ENCODE data around the gene SERPINB1. TPM values are rescaled to one million over a fixed set of nuclear protein-coding genes. Genes with fewer than 3 reads are reported as not detected.

SERPINB1 gene
- total RNA-seq, 2 donors from 2014 or later, result 26.6 to 27.3 TPM

DNA sequence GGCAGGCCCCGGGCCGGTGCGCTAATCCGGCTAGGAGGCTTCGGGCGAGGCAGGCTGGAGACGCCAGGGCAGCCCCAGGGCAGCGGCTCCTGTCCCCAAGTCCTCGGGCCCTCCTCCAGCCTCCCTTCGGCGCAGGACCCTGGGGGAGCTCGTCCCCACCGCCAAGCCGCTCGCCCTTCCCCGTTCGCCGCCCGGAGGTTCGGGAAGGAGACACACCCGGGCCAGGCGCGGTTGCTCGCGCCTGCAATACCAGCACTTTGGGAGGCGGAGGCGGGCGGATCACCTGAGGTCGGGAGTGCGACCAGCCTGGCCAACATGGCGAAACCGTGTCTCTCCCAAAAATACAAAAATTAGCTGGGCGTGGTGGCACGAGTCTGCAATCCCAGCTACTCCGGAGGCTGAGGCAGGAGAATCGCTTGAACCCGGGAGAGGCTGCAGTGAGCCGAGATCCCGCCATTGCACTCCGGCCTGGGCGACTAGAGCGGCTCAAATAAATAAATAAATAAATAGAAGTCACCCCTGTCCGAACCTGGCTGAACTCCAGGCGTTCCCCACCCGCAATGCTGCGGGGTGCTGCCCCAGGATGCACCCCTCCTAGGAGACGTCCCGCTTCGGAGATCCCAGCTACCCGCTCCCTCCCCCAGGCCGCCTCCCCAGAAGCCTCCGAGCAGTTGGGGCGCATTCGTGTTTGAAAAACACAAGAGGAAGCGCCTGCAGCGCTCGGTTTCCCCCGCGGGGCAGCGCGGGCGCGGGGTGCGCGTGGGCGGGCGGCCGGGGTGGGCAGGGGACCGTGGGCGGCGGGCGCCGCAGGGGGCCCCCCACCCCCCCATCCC is 33.9 kb upstream of the SERPINB1 start:
- no peaks in the 10 kb centered on the region for H3K27me3 ChIP-seq
- H3K4me3 ChIP-seq, result peak overlapping the region; percentile 55 to 60
- no peaks in the 10 kb centered on the region for H3K9me3 ChIP-seq
- H3K36me3 ChIP-seq, result no peaks in the 10 kb centered on the region
- TF ChIP-seq CTCF (IDR thresholded peaks at IDR 0.05), result peak in 1 of 2 donors; percentile 12
- peaks cover 0 to 28% of the 10 kb centered on the region in 2 donors for H3K4me1 ChIP-seq
- H3K27ac ChIP-seq, result peak overlapping the region; percentile 76 to 78
- DNase-seq (ENCODE audit: low spot score), result no peak

GRCh38 chr6:2873643-2874042 is 32.0 kb upstream of the SERPINB1 start:
- peaks cover 0 to 28% of the 10 kb centered on the region in 2 donors for H3K4me1 ChIP-seq
- no peak for TF ChIP-seq CTCF (IDR thresholded peaks at IDR 0.05)
- no peaks in the 10 kb centered on the region for H3K36me3 ChIP-seq
- no peak for DNase-seq (ENCODE audit: low spot score)
- H3K27me3 ChIP-seq, result no peaks in the 10 kb centered on the region
- H3K4me3 ChIP-seq, result no peak overlapping the region
- H3K9me3 ChIP-seq, result no peaks in the 10 kb centered on the region
- no peak overlapping the region for H3K27ac ChIP-seq

DNA sequence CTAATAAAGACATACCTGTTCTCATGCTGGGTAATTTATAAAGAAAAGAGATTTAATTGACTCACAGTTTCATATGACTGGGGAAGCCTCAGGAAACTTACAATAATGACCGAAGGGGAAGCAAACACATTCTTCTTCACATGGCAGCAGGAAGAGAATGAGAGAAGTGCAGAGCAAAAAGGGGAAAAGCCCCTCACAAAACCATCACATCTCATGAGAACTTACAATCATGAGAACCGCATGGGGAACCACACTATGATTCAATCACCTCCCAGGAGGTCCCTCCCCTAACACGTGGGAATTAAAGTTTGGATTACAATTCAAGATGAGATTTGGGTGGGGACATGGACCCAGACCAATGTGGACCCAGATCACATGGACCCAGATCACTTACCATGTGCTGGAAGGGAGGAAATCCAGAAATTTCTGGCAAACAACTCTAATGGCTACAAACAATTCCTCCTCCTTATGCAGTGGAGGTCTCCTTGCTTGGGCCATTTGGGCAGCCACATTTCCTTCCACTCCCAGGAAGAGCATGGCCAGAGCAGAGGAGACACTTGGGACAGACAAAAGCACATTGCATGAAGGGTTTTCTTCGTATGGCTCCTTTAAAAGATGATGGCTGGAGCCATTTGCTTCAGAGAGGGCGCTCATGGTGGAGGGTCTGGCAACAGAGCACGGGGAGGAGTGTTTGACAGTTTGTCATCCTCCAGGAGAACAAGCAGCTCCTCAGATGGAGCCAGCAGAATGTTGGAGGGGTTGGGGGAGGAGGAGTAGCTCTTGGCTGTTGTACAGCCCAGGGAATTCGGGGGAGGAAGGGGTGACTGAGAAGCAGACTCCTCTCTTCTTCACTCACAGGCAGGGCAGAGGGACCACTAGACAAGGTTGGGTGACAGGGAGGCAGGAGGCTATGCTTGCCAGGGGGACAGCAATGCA is 31.0 kb upstream of the SERPINB1 start:
- no peak overlapping the region for H3K4me3 ChIP-seq
- no peak overlapping the region for H3K27ac ChIP-seq
- no peaks in the 10 kb centered on the region for H3K9me3 ChIP-seq
- DNase-seq (ENCODE audit: low spot score), result no peak
- no peaks in the 10 kb centered on the region for H3K27me3 ChIP-seq
- H3K4me1 ChIP-seq, result peaks cover 0 to 28% of the 10 kb centered on the region in 2 donors
- H3K36me3 ChIP-seq, result no peaks in the 10 kb centered on the region
- TF ChIP-seq CTCF (IDR thresholded peaks at IDR 0.05), result no peak

- no peak for DNase-seq (ENCODE audit: low spot score)
- H3K9me3 ChIP-seq, result no peaks in the 10 kb centered on the region
- TF ChIP-seq CTCF (IDR thresholded peaks at IDR 0.05), result no peak
- H3K27me3 ChIP-seq, result no peaks in the 10 kb centered on the region
- no peak overlapping the region for H3K27ac ChIP-seq
- no peak overlapping the region for H3K4me3 ChIP-seq
- H3K4me1 ChIP-seq, result peaks cover 0 to 23% of the 10 kb centered on the region in 2 donors
- H3K36me3 ChIP-seq, result no peaks in the 10 kb centered on the region
These were observed 30.3 kb upstream of the SERPINB1 start for GRCh38 chr6:2871953-2872352.

- H3K36me3 ChIP-seq, result no peaks in the 10 kb centered on the region
- H3K27me3 ChIP-seq, result no peaks in the 10 kb centered on the region
- peaks cover 0 to 19% of the 10 kb centered on the region in 2 donors for H3K4me1 ChIP-seq
- H3K9me3 ChIP-seq, result no peaks in the 10 kb centered on the region
- no peak for TF ChIP-seq CTCF (IDR thresholded peaks at IDR 0.05)
- DNase-seq (ENCODE audit: low spot score), result no peak
- H3K4me3 ChIP-seq, result no peak overlapping the region
- no peak overlapping the region for H3K27ac ChIP-seq
These were observed 29.4 kb upstream of the SERPINB1 start for GRCh38 chr6:2871102-2871501.
